Tibial nerve (tissue), 4 donors: ENCODE measurements around the gene DUSP7. TPM values are rescaled to one million over a fixed set of nuclear protein-coding genes. Genes with fewer than 3 reads are reported as not detected.

Experiments
- DNase-seq, 2 donors: peaks; one replicate each; pipeline ENCODE4 v3.0.0-alpha.2; 2019; ENCODE audit warnings: low spot score in 2 of 2
- H3K27ac ChIP-seq, 4 donors: fragments of 200-600 bp; sonication (generic) in 3 of 4; one replicate each; pipeline ENCODE4 v1.5.1; 2017 to 2019; ENCODE audit warnings: mild to moderate bottlenecking in 1 of 4
- H3K27me3 ChIP-seq, 2 donors: fragments of 200-600 bp; sonication (generic) in 1 of 2; one replicate each; pipeline versions ENCODE4 v1.5.1 to v1.6.0; 2017 to 2019
- H3K36me3 ChIP-seq, 3 donors: fragments of 200-600 bp; sonication (generic); one replicate each; pipeline ENCODE4 v1.5.1; 2018 to 2019
- H3K4me1 ChIP-seq, 4 donors: fragments of 200-600 bp; sonication (generic) in 3 of 4; one replicate each; pipeline ENCODE4 v1.5.1; 2017 to 2019
- H3K4me3 ChIP-seq, 4 donors: fragments of 200-600 bp; sonication (generic) in 3 of 4; one replicate each; pipeline ENCODE4 v1.5.1; 2017 to 2019; ENCODE audit warnings: mild to moderate bottlenecking in 1 of 4, moderate library complexity in 1 of 4
- H3K9me3 ChIP-seq, 4 donors: fragments of 200-600 bp; sonication (generic) in 3 of 4; one replicate each; pipeline ENCODE4 v1.5.1; 2017 to 2019
- CTCF ChIP-seq, 5 experiments: fragments of 200-600 bp in 3 of 5; fragments of 450-650 bp in 2 of 5; sonication (generic) in 3 of 5; IDR thresholded peaks; one replicate each; pipeline ENCODE4 v1.5.1; 2016 to 2019; ENCODE audit warnings: antibody characterized with exemption in 5 of 5, mild to moderate bottlenecking in 3 of 5, moderate library complexity in 2 of 5
- EP300 ChIP-seq, 2 donors: sonication (generic); formaldehyde crosslinking; IDR thresholded peaks; one replicate each; pipeline ENCODE4 v1.6.1; 2017; ENCODE audit warnings: antibody characterized with exemption in 2 of 2, mild to moderate bottlenecking in 1 of 2
- POLR2A ChIP-seq, 2 donors: fragments of 450-650 bp; IDR thresholded peaks; one replicate each; pipeline ENCODE4 v1.6.1; 2017; ENCODE audit warnings: antibody characterized with exemption in 2 of 2, mild to moderate bottlenecking in 2 of 2, moderate library complexity in 2 of 2
- WGBS, 2 donors: methylation state at CpG; one replicate each; pipeline ENCODE4 v1.1.5; 2018; 5-methylcytosine and 5-hydroxymethylcytosine counted together
- total RNA-seq, 4 donors: library from RNA; depleted of rRNA; stranded (reverse); fragments of >200 nt; gene quantifications; one replicate each; pipeline ENCODE4 v1.1.0, GENCODE V29; 2016

The DUSP7 gene
- total RNA-seq, 4 donors from 2014 or later, result 8.1 to 15.0 (median 11.5) TPM

GRCh38 chr3:52006017-52006819 lies 50.2 kb downstream of the DUSP7 start:
- TF ChIP-seq POLR2A (IDR thresholded peaks at IDR 0.05), result no peak
- TF ChIP-seq EP300 (IDR thresholded peaks at IDR 0.05), result no peak
- TF ChIP-seq CTCF (IDR thresholded peaks at IDR 0.05), result no peak
- DNase-seq, result no peak
- Histone ChIP-seq H3K9me3 (no peaks in the 10 kb centered on the region), H3K4me3 (no peak overlapping the region), H3K4me1 (peaks cover 0 to 33% (median 12%) of the 10 kb centered on the region in 4 donors), H3K36me3 (no peaks in the 10 kb centered on the region), H3K27me3 (no peaks in the 10 kb centered on the region), H3K27ac (peak overlapping the region in 2 of 4 donors; percentile 56 to 67)
- 47 to 49% methylated on average over 5 to 6 of the region's 8 CpGs for WGBS, 2 donors

- TF ChIP-seq EP300 (IDR thresholded peaks at IDR 0.05), result no peak
- Histone ChIP-seq H3K27ac (peak overlapping the region in 2 of 4 donors; percentile 56 to 67), H3K36me3 (no peaks in the 10 kb centered on the region), H3K4me3 (no peak overlapping the region), H3K4me1 (peaks cover 0 to 33% (median 12%) of the 10 kb centered on the region in 4 donors), H3K27me3 (no peaks in the 10 kb centered on the region), H3K9me3 (no peaks in the 10 kb centered on the region)
- no peak for DNase-seq
- 2 to 4% methylated on average over 6 to 12 of the region's 15 CpGs for WGBS, 2 donors
These were observed 50.8 kb downstream of the DUSP7 start for GRCh38 chr3:52005571-52005986.

- Histone ChIP-seq H3K9me3 (no peaks in the 10 kb centered on the region), H3K27me3 (no peaks in the 10 kb centered on the region), H3K36me3 (no peaks in the 10 kb centered on the region), H3K27ac (peak overlapping the region in 2 of 4 donors; percentile 56 to 67), H3K4me3 (no peak overlapping the region), H3K4me1 (peaks cover 0 to 33% (median 12%) of the 10 kb centered on the region in 4 donors)
- 90 to 93% methylated on average over 3 to 4 of the region's 4 CpGs for WGBS, 2 donors
- no peak for DNase-seq
- TF ChIP-seq CTCF (IDR thresholded peaks at IDR 0.05), result no peak
- no peak for TF ChIP-seq POLR2A (IDR thresholded peaks at IDR 0.05)
- no peak for TF ChIP-seq EP300 (IDR thresholded peaks at IDR 0.05)
These were observed 51.4 kb downstream of the DUSP7 start for GRCh38 chr3:52004906-52005395.

- TF ChIP-seq POLR2A (IDR thresholded peaks at IDR 0.05) (no peak), EP300 (IDR thresholded peaks at IDR 0.05) (peak in 1 of 2 donors; percentile 34), CTCF (IDR thresholded peaks at IDR 0.05) (peak; percentile 26 to 80 (median 62))
These were observed 52.1 kb downstream of the DUSP7 start for GRCh38 chr3:52004163-52004787.

GRCh38 chr3:52002748-52003147 lies 53.6 kb downstream of the DUSP7 start:
- TF ChIP-seq POLR2A (IDR thresholded peaks at IDR 0.05) (no peak), EP300 (IDR thresholded peaks at IDR 0.05) (no peak), CTCF (IDR thresholded peaks at IDR 0.05) (no peak)
- DNase-seq, result no peak
- WGBS, 2 donors, result 63 to 64% methylated on average over 6 of the region's 6 CpGs
- H3K4me1 ChIP-seq, result peaks cover 0 to 33% (median 12%) of the 10 kb centered on the region in 4 donors
- no peaks in the 10 kb centered on the region for H3K36me3 ChIP-seq
- H3K27me3 ChIP-seq, result no peaks in the 10 kb centered on the region
- no peaks in the 10 kb centered on the region for H3K9me3 ChIP-seq
- H3K4me3 ChIP-seq, result no peak overlapping the region
- H3K27ac ChIP-seq, result no peak overlapping the region

More at GRCh38 chr3:52004163-52004787, 52.1 kb downstream of the DUSP7 start:
- no peaks in the 10 kb centered on the region for H3K27me3 ChIP-seq
- DNase-seq, result no peak
- no peaks in the 10 kb centered on the region for H3K36me3 ChIP-seq
- 50 to 51% methylated on average over 15 to 16 of the region's 16 CpGs for WGBS, 2 donors
- no peaks in the 10 kb centered on the region for H3K9me3 ChIP-seq
- H3K27ac ChIP-seq, result peak overlapping the region in 2 of 4 donors; percentile 56 to 67
- peaks cover 0 to 33% (median 12%) of the 10 kb centered on the region in 4 donors for H3K4me1 ChIP-seq
- H3K4me3 ChIP-seq, result no peak overlapping the region
